GM23338 (cell line): Measurements from ENCODE around the gene TARBP1. TPM values are rescaled to one million over a fixed set of nuclear protein-coding genes. Genes with fewer than 3 reads are reported as not detected.

Experiments used
- ATAC-seq: fragments of 200-7000 bp; cut with Tn5 transposase; 3 replicates; pipeline ENCODE4 v1.9.1; 2020
- DNase-seq: peaks from one replicate; pipeline ENCODE4 v3.0.0-alpha.2; 2015; ENCODE audit warnings: low spot score
- H2AFZ ChIP-seq: fragments of 200-600 bp; sonication (generic); 2 replicates; pipeline ENCODE4 v1.8.0; 2016; ENCODE audit warnings: antibody characterized with exemption, mild to moderate bottlenecking, moderate library complexity
- H3F3A ChIP-seq: fragments of 200-600 bp; sonication (generic); replicated peaks from 2 replicates; pipeline ENCODE4 v1.8.0; 2017; ENCODE audit warnings: antibody characterized with exemption, mixed run types, low read depth
- H3K27ac ChIP-seq: fragments of 200-600 bp; sonication (generic); 2 replicates; pipeline ENCODE4 v1.6.1; 2016; ENCODE audit warnings: low read depth
- H3K27me3 ChIP-seq: fragments of 200-600 bp; sonication (generic); 2 replicates; pipeline ENCODE4 v1.8.0; 2016; ENCODE audit warnings: mild to moderate bottlenecking, mixed run types, moderate library complexity; ENCODE audit not compliant: insufficient read depth
- H3K36me3 ChIP-seq: fragments of 200-600 bp; sonication (generic); 2 replicates; pipeline ENCODE4 v1.8.0; 2016; ENCODE audit warnings: mild to moderate bottlenecking; ENCODE audit not compliant: insufficient read depth
- H3K4me1 ChIP-seq: fragments of 200-600 bp; sonication (generic); 2 replicates; pipeline ENCODE4 v1.8.0; 2016; ENCODE audit warnings: mild to moderate bottlenecking, moderate library complexity; ENCODE audit not compliant: insufficient read depth
- H3K4me2 ChIP-seq: fragments of 200-600 bp; sonication (generic); 2 replicates; pipeline ENCODE4 v1.7.1; 2017; ENCODE audit warnings: mixed run types
- H3K4me3 ChIP-seq: fragments of 200-600 bp; sonication (generic); 2 replicates; pipeline ENCODE4 v1.6.1; 2016; ENCODE audit warnings: mixed run types
- H3K79me2 ChIP-seq: fragments of 200-600 bp; sonication (generic); replicated peaks from 2 replicates; pipeline ENCODE4 v1.8.0; 2017; ENCODE audit warnings: mild to moderate bottlenecking; ENCODE audit not compliant: insufficient read depth
- H3K9me2 ChIP-seq: fragments of 200-600 bp; sonication (generic); 2 replicates; pipeline ENCODE4 v1.8.0; 2017; ENCODE audit not compliant: insufficient read depth
- H4K20me1 ChIP-seq: fragments of 200-600 bp; sonication (generic); replicated peaks from 2 replicates; pipeline ENCODE4 v1.8.0; 2017; ENCODE audit warnings: mild to moderate bottlenecking; ENCODE audit not compliant: insufficient read depth
- H3K27ac Mint-ChIP-seq: 2 replicates; pipeline ENCODE4 v1.8.0; 2020; ENCODE audit warnings: inconsistent platforms, mild to moderate bottlenecking, moderate library complexity, mixed read lengths
- H3K27me3 Mint-ChIP-seq: 3 replicates; pipeline ENCODE4 v1.8.0; 2022; ENCODE audit warnings: low read depth, mild to moderate bottlenecking, moderate library complexity, mixed read lengths, inconsistent platforms; ENCODE audit not compliant: insufficient read depth, poor library complexity
- H3K36me3 Mint-ChIP-seq: 3 replicates; pipeline ENCODE4 v1.8.0; 2021; ENCODE audit warnings: low read depth, mild to moderate bottlenecking, inconsistent platforms, moderate library complexity, mixed read lengths
- H3K4me1 Mint-ChIP-seq: 3 replicates; pipeline ENCODE4 v1.8.0; 2020; ENCODE audit warnings: mild to moderate bottlenecking, inconsistent platforms, mixed read lengths
- H3K4me3 Mint-ChIP-seq: 3 replicates; pipeline ENCODE4 v1.8.0; 2021; ENCODE audit warnings: moderate library complexity, mild to moderate bottlenecking, inconsistent platforms, mixed read lengths
- H3K9me3 Mint-ChIP-seq: 3 replicates; pipeline ENCODE4 v1.8.0; 2020; ENCODE audit warnings: moderate library complexity, mild to moderate bottlenecking, inconsistent platforms, mixed read lengths
- CREB1 ChIP-seq: fragments of 250-450 bp; sonication (Bioruptor Pico); IDR thresholded peaks from 2 replicates; pipeline ENCODE4 v1.5.0; 2020; ENCODE audit warnings: low read depth, mild to moderate bottlenecking, moderate library complexity
- CTCF ChIP-seq, 2 experiments: fragments of 200-600 bp in 1 of 2; sonication (generic) in 1 of 2; conservative IDR thresholded peaks; 2 replicates each; pipeline versions ENCODE4 v1.5.1 to v1.6.1; 2016 to 2017; ENCODE audit warnings: antibody characterized with exemption in 2 of 2, low read depth in 2 of 2, mild to moderate bottlenecking in 2 of 2, moderate library complexity in 1 of 2
- ETS1 ChIP-seq: IDR thresholded peaks from 2 replicates; pipeline ENCODE4 v1.6.1; 2016; ENCODE audit warnings: antibody characterized with exemption
- EZH2 ChIP-seq: fragments of 200-600 bp; sonication (generic); IDR thresholded peaks from one replicate; pipeline ENCODE4 v1.8.0; 2017; ENCODE audit warnings: antibody characterized with exemption, mild to moderate bottlenecking, low read depth; ENCODE audit not compliant: unreplicated experiment
- EZH2phosphoT487 ChIP-seq: fragments of 200-600 bp; sonication (generic); IDR thresholded peaks from one replicate; pipeline ENCODE4 v1.8.1; 2018; ENCODE audit warnings: antibody characterized with exemption; ENCODE audit not compliant: unreplicated experiment
- JUNB ChIP-seq: IDR thresholded peaks from one replicate; pipeline ENCODE4 v1.6.1; 2016; ENCODE audit warnings: antibody characterized with exemption; ENCODE audit not compliant: unreplicated experiment
- NANOG ChIP-seq: IDR thresholded peaks from 2 replicates; pipeline ENCODE4 v1.6.1; 2016; ENCODE audit warnings: antibody characterized with exemption, borderline replicate concordance
- POLR2AphosphoS5 ChIP-seq: IDR thresholded peaks from 2 replicates; pipeline ENCODE4 v1.6.1; 2016; ENCODE audit warnings: antibody characterized with exemption, low read depth
- REST ChIP-seq: IDR thresholded peaks from one replicate; pipeline ENCODE4 v1.6.1; 2018; ENCODE audit warnings: antibody characterized with exemption; ENCODE audit not compliant: unreplicated experiment
- STAT1 ChIP-seq: IDR thresholded peaks from one replicate; pipeline ENCODE4 v1.6.1; 2016; ENCODE audit warnings: antibody characterized with exemption; ENCODE audit not compliant: unreplicated experiment
- ZNF114 ChIP-seq: fragments of 250-450 bp; sonication (Bioruptor Pico); IDR thresholded peaks from 2 replicates; pipeline ENCODE4 v1.5.0; 2020; ENCODE audit warnings: mild to moderate bottlenecking, moderate library complexity
- ZNF331 ChIP-seq: fragments of 250-450 bp; sonication (Bioruptor Pico); IDR thresholded peaks from 2 replicates; pipeline ENCODE4 v1.5.0; 2020; ENCODE audit warnings: low read depth, mild to moderate bottlenecking, moderate library complexity
- ZNF462 ChIP-seq: fragments of 250-450 bp; sonication (Bioruptor Pico); IDR thresholded peaks from 2 replicates; pipeline ENCODE4 v1.5.0; 2020; ENCODE audit warnings: mild to moderate bottlenecking, moderate library complexity
- polyA plus RNA-seq: library from polyadenylated mRNA; unstranded; fragments of >200 nt; fragmentation: Nextera tagmentation; extraction: Ambion mirVana; gene quantifications from 2 replicates; pipeline ENCODE4 v1.2.1, GENCODE V29; 2016
- total RNA-seq: library from RNA; depleted of rRNA; stranded (reverse); fragments of >200 nt; shearing (Covaris generic); gene quantifications from 2 replicates; pipeline ENCODE4 v1.2.3, GENCODE V29; 2014

The TARBP1 gene
- total and polyA plus RNA-seq, 2 experiments from 2014 or later: 14.9 to 18.8 TPM

GRCh38 chr1:234489007-234489697, 10.2 kb upstream of the TARBP1 start:
- Histone ChIP-seq H3K79me2 (no peaks in the 10 kb centered on the region), H2AFZ (no peak overlapping the region), H3K9me2 (no peaks in the 10 kb centered on the region), H4K20me1 (no peaks in the 10 kb centered on the region), H3K36me3 (no peaks in the 10 kb centered on the region), H3K4me3 (no peak overlapping the region), H3K27ac (no peak overlapping the region), H3K4me2 (no peak overlapping the region), H3K4me1 (peaks cover 11% of the 10 kb centered on the region; the same call in 1 of the 2 replicates), H3K27me3 (peaks cover 12% of the 10 kb centered on the region), H3F3A (no peaks in the 10 kb centered on the region)
- H3K4me1 Mint-ChIP-seq: peaks cover 19% of the 10 kb centered on the region
- DNase-seq (no peak), ATAC-seq (no peak)
- TF ChIP-seq REST (no peak), CTCF (conservative IDR thresholded peaks at IDR 0.05; ENCODE audit: low read depth in 2 of 2) (no peak), EZH2phosphoT487 (no peak), EZH2 (no peak), NANOG (no peak), ZNF331 (CRISPR knock-in tag) (no peak), ETS1 (no peak), ZNF462 (CRISPR knock-in tag) (no peak), JUNB (no peak), ZNF114 (CRISPR knock-in tag) (no peak), STAT1 (no peak), CREB1 (CRISPR knock-in tag) (no peak), POLR2AphosphoS5 (no peak)
- H3K27me3 Mint-ChIP-seq: peaks cover 11% of the 10 kb centered on the region
- no peak overlapping the region for H3K4me3 Mint-ChIP-seq
- no peaks in the 10 kb centered on the region for H3K36me3 Mint-ChIP-seq
- no peak overlapping the region for H3K27ac Mint-ChIP-seq
- H3K9me3 Mint-ChIP-seq: no peaks in the 10 kb centered on the region
